NT2/D1 (cell line): Measurements from ENCODE around the gene RMND1.
"Not testable (repeated sequence)": the region's sequence is repeated elsewhere in the genome, so short reads cannot be mapped to it uniquely, and the experiment has no call there.

Experiments used
- DNase-seq: peaks from one replicate; pipeline ENCODE4 v3.0.0-alpha.2; 2011; ENCODE audit warnings: low read depth, low spot score
- H3K27me3 ChIP-seq: 2 replicates; pipeline ENCODE4 v1.6.0; 2011; ENCODE audit warnings: mild to moderate bottlenecking; ENCODE audit not compliant: insufficient read length, insufficient read depth
- H3K36me3 ChIP-seq: 2 replicates; pipeline ENCODE4 v1.6.1; 2011; ENCODE audit warnings: mild to moderate bottlenecking, low read length, mixed read lengths; ENCODE audit not compliant: insufficient read depth, insufficient read length
- H3K4me1 ChIP-seq: 2 replicates; pipeline ENCODE4 v1.5.1; 2011; ENCODE audit not compliant: insufficient read depth, insufficient read length
- H3K4me3 ChIP-seq: 2 replicates; pipeline ENCODE4 v1.5.1; 2011; ENCODE audit warnings: low read depth; ENCODE audit not compliant: insufficient read length
- H3K9ac ChIP-seq: 2 replicates; pipeline ENCODE4 v1.6.0; 2011; ENCODE audit warnings: low read depth; ENCODE audit not compliant: insufficient read length
- H3K9me3 ChIP-seq: 2 replicates; pipeline ENCODE4 v1.5.1; 2011; ENCODE audit warnings: mild to moderate bottlenecking, low read length; ENCODE audit not compliant: insufficient read depth
- SUZ12 ChIP-seq: IDR thresholded peaks from 2 replicates; pipeline ENCODE4 v1.6.1; 2011; ENCODE audit not compliant: insufficient read length, insufficient read depth; ENCODE audit errors: extremely low read depth
- YY1 ChIP-seq: IDR thresholded peaks from 2 replicates; pipeline ENCODE4 v1.6.1; 2011; ENCODE audit not compliant: insufficient read length, insufficient read depth
- ZNF274 ChIP-seq: IDR thresholded peaks from 2 replicates; pipeline ENCODE4 v1.6.1; 2011; ENCODE audit warnings: mild to moderate bottlenecking, low read depth, low read length

Gene RMND1

GRCh38 chr6:151481786-151482185, 29.9 kb upstream of the RMND1 start:
- Histone ChIP-seq H3K4me3 (no peak overlapping the region), H3K4me1 (no peaks in the 10 kb centered on the region), H3K36me3 (no peaks in the 10 kb centered on the region), H3K9ac (no peak overlapping the region), H3K27me3 (no peaks in the 10 kb centered on the region), H3K9me3 (no peaks in the 10 kb centered on the region)
- TF ChIP-seq SUZ12 (no peak), ZNF274 (no peak), YY1 (no peak)
- DNase-seq: no peak

- DNase-seq: no peak
- no peaks in the 10 kb centered on the region for H3K27me3 ChIP-seq
- H3K9ac ChIP-seq: no peak overlapping the region
- no peaks in the 10 kb centered on the region for H3K9me3 ChIP-seq
- no peaks in the 10 kb centered on the region for H3K4me1 ChIP-seq
- H3K36me3 ChIP-seq: no peaks in the 10 kb centered on the region
- TF ChIP-seq YY1 (no peak), SUZ12 (no peak), ZNF274 (no peak)
- H3K4me3 ChIP-seq: no peak overlapping the region
These were observed 26.7 kb upstream of the RMND1 start for GRCh38 chr6:151478670-151479069.

- Histone ChIP-seq H3K9ac (no peak overlapping the region), H3K36me3 (no peaks in the 10 kb centered on the region), H3K4me1 (no peaks in the 10 kb centered on the region), H3K27me3 (no peaks in the 10 kb centered on the region), H3K4me3 (no peak overlapping the region), H3K9me3 (no peaks in the 10 kb centered on the region)
- DNase-seq: no peak
- no peak for TF ChIP-seq SUZ12
- TF ChIP-seq YY1: no peak
- TF ChIP-seq ZNF274: no peak
These were observed 25.8 kb upstream of the RMND1 start for GRCh38 chr6:151477726-151478125.

- no peaks in the 10 kb centered on the region for H3K4me1 ChIP-seq
- H3K4me3 ChIP-seq: no peak overlapping the region
- no peaks in the 10 kb centered on the region for H3K36me3 ChIP-seq
- no peaks in the 10 kb centered on the region for H3K9me3 ChIP-seq
- H3K27me3 ChIP-seq: no peaks in the 10 kb centered on the region
- DNase-seq: peak; percentile 25
- H3K9ac ChIP-seq: no peak overlapping the region
- no peak for TF ChIP-seq SUZ12
- no peak for TF ChIP-seq YY1
- no peak for TF ChIP-seq ZNF274
These were observed 24.0 kb upstream of the RMND1 start for GRCh38 chr6:151475653-151476523.

GRCh38 chr6:151464702-151465101, 12.8 kb upstream of the RMND1 start:
- DNase-seq: no peak
- no peak for TF ChIP-seq ZNF274
- TF ChIP-seq YY1: no peak
- TF ChIP-seq SUZ12: no peak
- Histone ChIP-seq H3K9ac (no peak overlapping the region), H3K9me3 (no peaks in the 10 kb centered on the region), H3K27me3 (no peaks in the 10 kb centered on the region), H3K36me3 (peaks cover 43% of the 10 kb centered on the region), H3K4me1 (no peaks in the 10 kb centered on the region), H3K4me3 (no peak overlapping the region)

GRCh38 chr6:151461673-151462072, 9.7 kb upstream of the RMND1 start:
- DNase-seq: no peak
- Histone ChIP-seq H3K4me1 (no peaks in the 10 kb centered on the region), H3K9ac (no peak overlapping the region), H3K27me3 (no peaks in the 10 kb centered on the region), H3K9me3 (no peaks in the 10 kb centered on the region), H3K36me3 (peaks cover 58% of the 10 kb centered on the region), H3K4me3 (no peak overlapping the region)
- no peak for TF ChIP-seq ZNF274

GRCh38 chr6:151455751-151456398, 3.9 kb upstream of the RMND1 start:
- H3K36me3 ChIP-seq: peaks cover 31% of the 10 kb centered on the region
- not testable (repeated sequence) for H3K4me3 ChIP-seq

More at GRCh38 chr6:151455751-151456398, 3.9 kb upstream of the RMND1 start:
- not testable (repeated sequence) for H3K27me3 ChIP-seq, H3K9me3 ChIP-seq, DNase-seq, H3K9ac ChIP-seq, H3K4me1 ChIP-seq
